K562 (cell line): ENCODE data around the gene STRN3. TPM values are rescaled to one million over a fixed set of nuclear protein-coding genes. Genes with fewer than 3 reads are reported as not detected.

Experiments
- ATAC-seq: fragments of 200-7000 bp; cut with Tn5 transposase; 3 replicates; pipeline ENCODE4 v1.9.1; 2020; ENCODE audit warnings: moderate library complexity
- BruUV-seq: library from RNA; stranded (reverse); fragments of 400-500 nt; replicated peaks from 2 replicates; lab custom pipeline; 2021; lab: Mats Ljungman, UMichigan
- CTCF ChIA-PET: fragments of 300-600 bp; formaldehyde crosslinking; extraction: SDS; loops from one replicate; lab custom pipeline; 2021; ENCODE audit warnings: low intra/inter-chr PET ratio; lab: Yijun Ruan, JAX
- POLR2A ChIA-PET: fragments of 300-600, 350-650 bp; sonication (Branson Sonifier 250); formaldehyde crosslinking; extraction: SDS; loops from one replicate; lab custom pipeline; 2021; ENCODE audit warnings: antibody characterized with exemption, inconsistent platforms; lab: Yijun Ruan, JAX
- DNase-seq, 4 experiments: peaks; one replicate each; pipeline versions ENCODE4 v3.0.0 to v3.0.0-alpha.2; 2011 to 2018; ENCODE audit warnings: low spot score in 3 of 4, mixed read lengths in 3 of 4; ENCODE audit errors: extremely low read depth in 1 of 4
- FAIRE-seq: peaks from 2 replicates; lab custom pipeline; 2011; peaks lifted over from hg19 to GRCh38; lab: Jason Lieb, UNC
- H2AFZ ChIP-seq: 2 replicates; pipeline ENCODE4 v1.6.0; 2011; ENCODE audit warnings: low read depth, low read length, control low read depth, inconsistent platforms
- H3K27ac ChIP-seq: fragments of 200-600 bp; 3 replicates; pipeline ENCODE4 v1.8.0; 2011; ENCODE audit warnings: low read depth, mild to moderate bottlenecking, control low read depth, inconsistent platforms, low read length, moderate library complexity, mixed read lengths; ENCODE audit errors: extremely low read depth
- H3K27me3 ChIP-seq, 2 experiments: fragments of 300-600 bp in 1 of 2; 2 replicates in 1 of 2; 3 replicates in 1 of 2; pipeline versions ENCODE4 v1.6.0 to v1.8.0; 2011; ENCODE audit warnings: inconsistent platforms in 2 of 2, low read length in 2 of 2, mild to moderate bottlenecking in 1 of 2, mixed read lengths in 1 of 2, moderate library complexity in 1 of 2; ENCODE audit not compliant: control insufficient read depth in 2 of 2, insufficient read depth in 2 of 2
- H3K36me3 ChIP-seq: fragments of 300-600 bp; 3 replicates; pipeline ENCODE4 v1.8.0; 2011; ENCODE audit warnings: mild to moderate bottlenecking, low read length, inconsistent platforms; ENCODE audit not compliant: control insufficient read depth, insufficient read depth
- H3K4me1 ChIP-seq, 2 experiments: fragments of 200-600 bp in 1 of 2; replicated peaks in 1 of 2; 2 replicates in 1 of 2; 3 replicates in 1 of 2; pipeline versions ENCODE4 v1.5.1 to v1.8.0; 2011; ENCODE audit warnings: inconsistent platforms in 2 of 2, low read length in 2 of 2, mild to moderate bottlenecking in 1 of 2, mixed read lengths in 1 of 2, moderate library complexity in 1 of 2; ENCODE audit not compliant: control insufficient read depth in 2 of 2, insufficient read depth in 2 of 2
- H3K4me2 ChIP-seq: 2 replicates; pipeline ENCODE4 v1.6.1; 2011; ENCODE audit warnings: low read length, control low read depth, inconsistent platforms, mixed read lengths; ENCODE audit not compliant: insufficient read depth
- H3K4me3 ChIP-seq: fragments of 200-600 bp; sonication (generic), shearing (Covaris generic); 2 replicates; pipeline ENCODE4 v1.5.1; 2016; ENCODE audit warnings: control low read depth, inconsistent platforms
- H3K79me2 ChIP-seq: fragments of 200-600 bp; 3 replicates; pipeline ENCODE4 v1.8.0; 2011; ENCODE audit warnings: low read length, inconsistent platforms; ENCODE audit not compliant: control insufficient read depth, insufficient read depth
- H3K9ac ChIP-seq, 2 experiments: 2 replicates each; pipeline versions ENCODE4 v1.6.0 to v1.6.1; 2011; ENCODE audit warnings: low read depth in 2 of 2, low read length in 2 of 2, control low read depth in 1 of 2, inconsistent platforms in 1 of 2, mild to moderate bottlenecking in 1 of 2, mixed read lengths in 1 of 2; ENCODE audit not compliant: insufficient read depth in 1 of 2
- H3K9me1 ChIP-seq: one replicate; pipeline ENCODE4 v1.6.0; 2011; ENCODE audit warnings: inconsistent platforms, mild to moderate bottlenecking, low read length, moderate library complexity; ENCODE audit not compliant: control insufficient read depth, insufficient read depth
- H3K9me3 ChIP-seq: replicated peaks from 2 replicates; pipeline ENCODE4 v1.5.1; 2011; ENCODE audit warnings: low read depth, low read length, inconsistent platforms; ENCODE audit not compliant: control insufficient read depth, insufficient read depth
- H4K20me1 ChIP-seq: replicated peaks from 2 replicates; pipeline ENCODE4 v1.6.1; 2011; ENCODE audit warnings: low read length, inconsistent platforms, mixed read lengths; ENCODE audit not compliant: control insufficient read depth, insufficient read depth
- PCBP1 ChIP-seq: fragments of 200-400 bp; formaldehyde crosslinking; IDR thresholded peaks from 2 replicates; pipeline ENCODE4 v1.6.1; 2018; ENCODE audit warnings: mild to moderate bottlenecking, low read depth, low read length; ENCODE audit not compliant: poor library complexity, severe bottlenecking
- POLR2AphosphoS2 ChIP-seq: IDR thresholded peaks from 2 replicates; pipeline ENCODE4 v1.6.1; 2012; ENCODE audit warnings: low read length, improper control_type of control experiment
- TAF7 ChIP-seq: fragments of 450-650 bp; IDR thresholded peaks from 2 replicates; pipeline ENCODE4 v1.6.1; 2016; ENCODE audit warnings: missing genetic modification characterization, missing compliant biosample characterization
- in situ Hi-C: fragments of 300-500 bp; cut with MboI; formaldehyde crosslinking; loops from 4 replicates; pipeline ENCODE4 v1.15.0; 2018; ENCODE audit warnings: inconsistent platforms, mixed read lengths
- intact Hi-C: fragments of 100-400 bp; cut with micrococcal nuclease; formaldehyde crosslinking; loops from 2 replicates; pipeline ENCODE4 v1.14.2; 2022
- polyA plus RNA-seq, 8 experiments: library from polyadenylated mRNA; depleted of rRNA in 4 of 8; stranded (reverse) in 5 of 8; unstranded in 3 of 8; fragments of >200 nt; fragmentation: Nextera tagmentation in 2 of 8; fragmentation: Illumina TruSeq in 1 of 8; extraction: Ambion mirVana in 2 of 8; extraction: Trizol in 1 of 8; gene quantifications; 2 replicates each; pipeline versions ENCODE4 v1.2.1 to v1.2.3, GENCODE V29; 2011 to 2014; ENCODE audit warnings: inconsistent platforms in 1 of 8, missing spikeins in 1 of 8
- total RNA-seq, 7 experiments: library from RNA; depleted of rRNA in 6 of 7; stranded (reverse); fragments of >200 nt in 6 of 7; fragmentation: Illumina TruSeq in 2 of 7; extraction: Trizol in 2 of 7; gene quantifications; 2 replicates each; pipeline versions ENCODE4 v1.2.1 to v1.2.3, GENCODE V29; 2011 to 2021; ENCODE audit warnings: low replicate concordance in 1 of 7
- TF ChIP-seq, protein P1 (sequence below): fragments of 150-350 bp; conservative IDR thresholded peaks from 2 replicates; pipeline ENCODE4 v1.6.1; 2014; ENCODE audit warnings: low read length

Gene STRN3
- total and polyA plus RNA-seq, 9 of the 15 experiments (the other 6 are each of a cell fraction or from before 2014, with no cell fraction given), result 5.9 to 29.1 (median 16.0) TPM

DNA sequence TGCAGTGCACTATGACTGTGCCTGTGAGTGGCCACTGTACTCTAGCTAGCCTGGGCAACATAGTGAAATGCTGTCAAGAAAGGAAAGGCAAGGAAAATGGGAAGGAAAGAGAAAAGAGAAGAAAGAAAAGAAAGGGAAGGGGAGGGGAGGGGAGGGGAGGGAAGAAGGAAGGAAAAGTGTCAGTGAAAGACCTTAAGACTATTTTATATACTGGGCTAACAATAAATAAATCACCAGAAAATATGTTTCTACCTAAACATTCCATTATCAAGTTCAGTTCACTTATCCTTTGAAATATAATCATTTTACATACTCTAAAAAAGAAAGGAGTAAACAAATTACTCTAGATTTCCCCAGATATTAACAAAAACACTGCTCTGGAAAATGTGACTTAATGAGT is 129.7 kb downstream of the STRN3 start:
- Histone ChIP-seq H3K4me2 (no peak overlapping the region), H3K27me3 (no peaks in the 10 kb centered on the region), H2AFZ (no peak overlapping the region), H3K9ac (no peak overlapping the region), H3K79me2 (no peaks in the 10 kb centered on the region), H3K36me3 (peaks cover 43% of the 10 kb centered on the region), H3K9me3 (no peaks in the 10 kb centered on the region), H4K20me1 (no peaks in the 10 kb centered on the region), H3K4me3 (no peak overlapping the region), H3K4me1 (no peaks in the 10 kb centered on the region)
- DNase-seq (no peak), ATAC-seq (no peak), FAIRE-seq (no peak)
- intact Hi-C loops (no loop called here), in situ Hi-C loops (no loop called here)
- no TSS peak for BruUV-seq
- CTCF ChIA-PET, result no interaction called here
- TF ChIP-seq PCBP1 (peak; percentile 57), TAF7 (tag) (no peak), POLR2AphosphoS2 (no peak)
- TF ChIP-seq, protein P1, sequence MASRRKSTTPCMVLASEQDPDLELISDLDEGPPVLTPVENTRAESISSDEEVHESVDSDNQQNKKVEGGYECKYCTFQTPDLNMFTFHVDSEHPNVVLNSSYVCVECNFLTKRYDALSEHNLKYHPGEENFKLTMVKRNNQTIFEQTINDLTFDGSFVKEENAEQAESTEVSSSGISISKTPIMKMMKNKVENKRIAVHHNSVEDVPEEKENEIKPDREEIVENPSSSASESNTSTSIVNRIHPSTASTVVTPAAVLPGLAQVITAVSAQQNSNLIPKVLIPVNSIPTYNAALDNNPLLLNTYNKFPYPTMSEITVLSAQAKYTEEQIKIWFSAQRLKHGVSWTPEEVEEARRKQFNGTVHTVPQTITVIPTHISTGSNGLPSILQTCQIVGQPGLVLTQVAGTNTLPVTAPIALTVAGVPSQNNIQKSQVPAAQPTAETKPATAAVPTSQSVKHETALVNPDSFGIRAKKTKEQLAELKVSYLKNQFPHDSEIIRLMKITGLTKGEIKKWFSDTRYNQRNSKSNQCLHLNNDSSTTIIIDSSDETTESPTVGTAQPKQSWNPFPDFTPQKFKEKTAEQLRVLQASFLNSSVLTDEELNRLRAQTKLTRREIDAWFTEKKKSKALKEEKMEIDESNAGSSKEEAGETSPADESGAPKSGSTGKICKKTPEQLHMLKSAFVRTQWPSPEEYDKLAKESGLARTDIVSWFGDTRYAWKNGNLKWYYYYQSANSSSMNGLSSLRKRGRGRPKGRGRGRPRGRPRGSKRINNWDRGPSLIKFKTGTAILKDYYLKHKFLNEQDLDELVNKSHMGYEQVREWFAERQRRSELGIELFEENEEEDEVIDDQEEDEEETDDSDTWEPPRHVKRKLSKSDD, result no peak
- TF ChIP-seq, all 486 proteins: peak for 1
- H3K27ac ChIP-seq, result no peak overlapping the region
- POLR2A ChIA-PET, result no interaction called here
- no peaks in the 10 kb centered on the region for H3K9me1 ChIP-seq
